Measurements from ENCODE around the gene PHF21B.

- TF ChIP-seq CTCF (IDR thresholded peaks at IDR 0.05; ENCODE audit: extremely low read depth in 1 of 2, insufficient read depth in 1 of 2, low read depth in 1 of 2, low read length in 2 of 2) (no peak), JUN (IDR thresholded peaks at IDR 0.05; ENCODE audit: borderline replicate concordance, insufficient read depth, insufficient read length, low read depth) (no peak), POLR2AphosphoS5 (IDR thresholded peaks at IDR 0.05; ENCODE audit: insufficient read depth, low read depth, low read length) (no peak), MAX (IDR thresholded peaks at IDR 0.05; ENCODE audit: insufficient read depth, insufficient read length) (no peak), POLR2A (IDR thresholded peaks at IDR 0.05; ENCODE audit: low read depth, low read length) (no peak), FOS (IDR thresholded peaks at IDR 0.05; ENCODE audit: borderline replicate concordance, insufficient read depth, low read length) (no peak), MYC (IDR thresholded peaks at IDR 0.05; ENCODE audit: low read depth, low read length) (no peak)
Observed at GRCh38 chr22:44950806-44951509, 58.8 kb downstream of the PHF21B start.
